HG03439 (cell line): ENCODE data around the gene PPP1R2B.
"Not testable (repeated sequence)": the region's sequence is repeated elsewhere in the genome, so short reads cannot be mapped to it uniquely, and the experiment has no call there.

ENCODE experiments used
- ATAC-seq: cut with Tn5 transposase; IDR thresholded peaks from one replicate; pipeline ENCODE4 v1.9.1; 2021; ENCODE audit warnings: mild to moderate bottlenecking, moderate library complexity; ENCODE audit not compliant: unreplicated experiment

PPP1R2B gene

GRCh38 chr5:156850206-156850751 lies at the start of gene PPP1R2B:
Gene PPP1R2B (plus strand): TSS chr5:156850295. CDS start chr5:156850563, 268 bp downstream.
- ATAC-seq: no peak

- no peak for ATAC-seq
Observed at GRCh38 chr5:156800929-156801328, 49.2 kb upstream of the PPP1R2B start.

GRCh38 chr5:156802501-156802900 lies 47.6 kb upstream of the PPP1R2B start:
- no peak for ATAC-seq

DNA sequence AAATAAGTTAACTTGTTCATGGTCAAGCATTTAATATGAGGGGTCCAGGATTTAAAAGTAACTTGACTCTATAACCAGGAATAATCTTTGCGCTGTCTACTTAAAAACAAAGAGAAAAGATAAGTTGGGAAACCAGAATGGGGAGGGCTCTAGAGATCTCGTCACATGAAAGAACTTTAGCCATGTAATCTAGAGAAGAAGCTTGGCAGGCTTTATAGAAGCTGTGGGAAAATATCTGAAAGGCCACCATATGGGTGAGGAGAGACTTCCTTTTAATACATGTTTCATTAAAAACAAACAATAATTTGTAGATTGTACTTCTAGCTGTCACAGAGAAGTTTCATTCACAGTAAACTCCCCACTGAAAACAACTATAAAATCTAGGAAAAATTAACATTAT lies 46.7 kb upstream of the PPP1R2B start:
- no peak for ATAC-seq

GRCh38 chr5:156812959-156813358 lies 37.1 kb upstream of the PPP1R2B start:
- ATAC-seq: no peak

DNA sequence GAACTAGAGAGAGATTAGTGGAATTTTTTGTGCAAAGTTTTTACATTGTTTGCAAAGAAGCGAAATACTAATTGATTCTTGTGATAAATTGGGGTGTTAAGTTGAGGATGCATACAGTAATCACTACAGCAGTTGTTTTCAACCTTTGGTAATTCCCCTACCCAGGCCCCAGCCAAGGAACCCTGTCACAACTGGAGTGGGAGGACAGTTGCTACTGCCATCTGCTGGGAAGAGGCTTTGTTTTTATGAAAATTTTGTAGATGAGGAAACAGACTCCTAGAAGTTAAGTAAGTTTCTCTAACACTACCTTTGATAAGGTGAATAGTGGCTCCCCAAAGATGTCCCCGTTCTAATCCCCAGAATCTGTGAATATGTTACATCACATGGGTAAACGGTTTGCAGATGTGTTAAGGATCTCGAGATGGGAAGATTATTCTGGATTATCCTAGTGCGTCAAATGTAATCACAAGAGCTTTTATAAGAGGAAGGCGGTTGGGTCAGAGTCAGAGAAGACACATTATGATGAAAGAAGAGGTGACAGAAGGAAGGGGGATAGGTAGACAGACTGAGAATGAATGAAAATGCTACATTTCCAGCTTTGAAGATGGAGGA lies 34.0 kb upstream of the PPP1R2B start:
- ATAC-seq: no peak

GRCh38 chr5:156819537-156819936 lies 30.6 kb upstream of the PPP1R2B start:
- ATAC-seq: no peak

- no peak for ATAC-seq
Observed at GRCh38 chr5:156819967-156820581, 30.0 kb upstream of the PPP1R2B start.

DNA sequence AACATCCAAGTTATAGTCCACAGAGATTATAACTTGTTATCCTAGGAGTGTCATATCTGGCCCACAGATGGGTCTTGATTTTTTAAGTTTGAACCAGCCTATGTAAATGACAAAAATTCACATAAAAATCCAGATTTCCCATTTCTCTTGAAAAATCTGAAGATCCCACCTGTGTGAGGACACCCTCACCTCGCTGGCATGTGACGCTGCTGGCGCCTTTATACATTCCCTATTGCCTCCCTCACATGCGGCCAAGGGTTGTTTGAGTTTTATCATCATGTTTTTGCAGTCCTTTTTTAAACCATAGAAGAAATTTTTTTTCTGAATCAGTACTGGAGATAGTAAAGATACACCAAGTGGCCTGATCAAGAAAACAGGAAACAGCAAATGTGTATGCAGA lies 25.9 kb upstream of the PPP1R2B start:
- ATAC-seq: no peak

- ATAC-seq: no peak
Observed at GRCh38 chr5:156824800-156825199, 25.3 kb upstream of the PPP1R2B start.

DNA sequence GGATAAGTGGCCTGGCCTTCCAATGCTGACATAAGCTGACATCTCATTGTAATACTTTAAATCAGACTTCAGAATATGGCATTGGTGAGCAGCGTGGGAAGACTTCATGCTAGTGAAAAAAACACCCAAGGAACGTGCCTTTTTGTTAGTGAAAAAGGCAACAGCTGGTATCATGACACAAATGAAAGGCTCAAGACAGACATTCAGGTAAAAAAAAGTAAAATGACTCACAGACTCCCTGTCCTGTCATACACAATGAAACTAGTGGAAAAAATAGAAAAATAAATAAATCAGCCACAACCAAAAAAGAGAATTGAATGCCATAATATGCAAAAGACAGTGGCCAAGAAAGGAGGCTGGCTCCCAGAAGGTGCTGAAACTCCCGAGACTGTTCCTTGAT lies 24.4 kb upstream of the PPP1R2B start:
- no peak for ATAC-seq

DNA sequence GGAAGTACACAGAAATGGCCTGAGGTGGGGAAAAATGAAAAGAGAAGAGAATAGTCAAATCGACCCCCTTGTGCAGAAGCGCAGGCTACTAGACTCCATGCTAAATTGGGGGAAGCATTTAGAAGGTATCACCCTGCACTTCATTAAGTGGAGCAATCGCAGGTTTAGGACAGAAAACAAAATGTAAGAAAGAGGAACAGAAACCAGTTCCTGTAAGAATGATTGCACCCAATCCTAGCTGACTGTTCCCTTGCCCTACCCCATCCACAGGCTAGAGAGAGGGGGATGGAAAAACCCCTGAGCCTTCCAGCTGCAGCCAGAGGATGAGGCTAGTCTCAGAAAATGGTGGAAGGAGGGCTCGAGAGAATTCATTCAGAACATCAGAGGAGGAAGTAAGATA lies 23.9 kb upstream of the PPP1R2B start:
- no peak for ATAC-seq

- ATAC-seq: no peak
Observed at GRCh38 chr5:156834916-156835315, 15.2 kb upstream of the PPP1R2B start.

GRCh38 chr5:156835905-156836304 lies 14.2 kb upstream of the PPP1R2B start:
- ATAC-seq: no peak

DNA sequence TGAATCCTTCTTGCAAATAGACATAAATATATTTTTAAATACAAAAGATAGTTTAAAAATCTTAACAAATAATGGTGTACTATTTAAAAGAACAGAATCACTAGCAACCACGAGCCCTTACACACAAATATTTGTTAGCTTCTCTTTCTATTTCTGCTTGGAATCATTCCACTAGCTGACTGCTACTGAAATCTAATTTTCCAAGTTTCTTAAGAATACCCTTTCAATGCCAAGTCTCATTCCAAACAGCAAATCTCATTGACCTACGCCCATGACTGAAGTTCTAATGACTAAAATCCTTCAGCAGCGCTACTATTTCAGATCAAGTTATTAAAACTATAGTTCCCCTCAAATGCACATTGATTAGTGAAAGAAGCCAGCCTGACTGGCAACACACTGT lies 13.2 kb upstream of the PPP1R2B start:
- no peak for ATAC-seq

GRCh38 chr5:156838961-156839360 lies 11.1 kb upstream of the PPP1R2B start:
- ATAC-seq: no peak

GRCh38 chr5:156841737-156842136 lies 8.4 kb upstream of the PPP1R2B start:
- ATAC-seq: no peak

DNA sequence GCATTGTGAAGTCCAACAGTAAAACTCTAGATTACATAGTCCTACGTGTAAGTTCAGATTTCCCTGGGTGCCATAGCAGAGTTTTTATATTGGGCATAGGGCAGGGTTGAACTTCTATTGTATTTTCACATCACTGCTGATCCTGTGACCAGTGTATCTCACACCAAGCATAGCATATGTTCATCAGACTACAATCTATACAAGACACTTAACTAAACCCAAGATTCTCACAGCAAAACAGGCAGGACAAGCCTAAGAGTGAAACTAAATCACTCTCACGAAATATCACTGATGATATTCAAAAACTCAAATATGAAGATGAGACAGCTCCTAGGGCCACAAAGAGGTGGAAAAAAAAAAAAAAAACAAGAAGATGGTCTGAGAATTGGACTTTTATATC lies 3.2 kb upstream of the PPP1R2B start:
- no peak for ATAC-seq

DNA sequence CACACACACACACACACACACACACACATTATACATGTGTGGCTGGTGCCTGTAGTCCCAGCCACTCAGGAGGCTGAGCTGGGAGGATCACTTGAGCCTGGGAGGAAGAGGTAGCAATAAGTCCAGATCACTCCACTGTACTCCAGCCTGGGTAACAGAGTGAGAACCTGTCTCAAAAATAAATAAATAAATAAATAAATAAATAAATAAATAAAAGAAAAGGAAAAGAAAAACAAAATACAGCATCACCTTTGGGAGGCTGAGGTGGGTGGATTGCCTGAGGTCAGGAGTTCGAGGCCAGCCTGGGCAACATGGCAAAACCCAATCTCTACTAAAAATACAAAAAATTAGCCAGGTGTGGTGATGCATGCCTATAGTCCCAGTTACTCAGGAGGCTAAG lies 1.6 kb upstream of the PPP1R2B start:
- ATAC-seq: not testable (repeated sequence)

DNA sequence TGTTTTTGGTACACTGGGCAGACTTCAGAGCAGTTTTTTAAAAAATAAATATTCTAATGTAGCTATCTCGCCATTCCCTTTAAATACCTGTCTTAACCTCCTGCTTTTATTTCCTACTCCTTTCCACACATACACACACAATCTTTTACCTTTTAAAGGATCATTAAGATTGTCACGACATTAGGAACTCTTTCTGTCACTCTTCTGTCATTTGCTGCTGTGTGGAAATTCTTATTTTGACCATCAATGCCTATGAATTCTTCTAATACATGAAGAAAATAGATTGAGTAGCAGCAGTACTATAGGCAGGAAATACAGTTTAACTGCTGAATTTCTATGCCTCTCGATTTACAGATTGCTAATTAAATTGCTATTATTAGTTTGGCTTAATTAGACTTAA lies 1.8 kb downstream of the PPP1R2B start:
- no peak for ATAC-seq

GRCh38 chr5:156853055-156853454 lies 3.0 kb downstream of the PPP1R2B start:
- not testable (repeated sequence) for ATAC-seq

GRCh38 chr5:156865427-156865826 lies 15.3 kb downstream of the PPP1R2B start:
- no peak for ATAC-seq

- ATAC-seq: no peak
Observed at GRCh38 chr5:156870498-156870839, 20.4 kb downstream of the PPP1R2B start.
